ENCODE measurements around the gene PMFBP1. TPM values are rescaled to one million over a fixed set of nuclear protein-coding genes. Genes with fewer than 3 reads are reported as not detected.
A peak's percentile ranks its signal among the peaks of the same experiment; 100 is the strongest.

The PMFBP1 gene
- total RNA-seq, 1 experiment from 2014 or later, result 0.55 TPM

DNA sequence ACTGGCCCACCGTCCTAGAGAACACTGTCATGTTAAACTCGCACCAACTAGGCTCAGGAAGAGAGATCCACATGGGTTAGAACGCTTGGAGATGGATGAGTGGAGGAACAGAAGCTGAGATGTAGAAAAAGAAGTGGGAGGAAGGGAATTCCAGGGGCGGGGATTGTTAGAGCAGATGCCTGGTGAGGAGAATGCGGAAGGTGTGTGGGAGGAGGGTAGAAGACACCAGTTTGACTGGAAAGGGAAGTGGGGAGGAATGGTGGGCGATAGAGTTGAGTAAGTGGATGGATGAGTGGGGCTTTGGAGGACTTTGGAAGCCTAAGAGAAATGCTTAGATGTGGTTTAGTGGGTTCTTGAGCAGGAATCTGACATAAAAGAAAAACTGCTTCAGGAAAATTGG, 40.9 kb downstream of the PMFBP1 start:
- no peak overlapping the region for H3K4me3 ChIP-seq
- no peak for DNase-seq
- BruUV-seq (replicated peaks), result no TSS peak
- no peaks in the 10 kb centered on the region for H3K9me2 ChIP-seq (ENCODE audit: insufficient read depth)
- intact Hi-C loops (cut with micrococcal nuclease; ENCODE audit: unreplicated experiment), result no loop called here
- H3K36me3 ChIP-seq (ENCODE audit: low read depth), result no peaks in the 10 kb centered on the region
- TF ChIP-seq EZH2 (IDR thresholded peaks at IDR 0.05; ENCODE audit: low read depth), result no peak
- TF ChIP-seq, protein P1, sequence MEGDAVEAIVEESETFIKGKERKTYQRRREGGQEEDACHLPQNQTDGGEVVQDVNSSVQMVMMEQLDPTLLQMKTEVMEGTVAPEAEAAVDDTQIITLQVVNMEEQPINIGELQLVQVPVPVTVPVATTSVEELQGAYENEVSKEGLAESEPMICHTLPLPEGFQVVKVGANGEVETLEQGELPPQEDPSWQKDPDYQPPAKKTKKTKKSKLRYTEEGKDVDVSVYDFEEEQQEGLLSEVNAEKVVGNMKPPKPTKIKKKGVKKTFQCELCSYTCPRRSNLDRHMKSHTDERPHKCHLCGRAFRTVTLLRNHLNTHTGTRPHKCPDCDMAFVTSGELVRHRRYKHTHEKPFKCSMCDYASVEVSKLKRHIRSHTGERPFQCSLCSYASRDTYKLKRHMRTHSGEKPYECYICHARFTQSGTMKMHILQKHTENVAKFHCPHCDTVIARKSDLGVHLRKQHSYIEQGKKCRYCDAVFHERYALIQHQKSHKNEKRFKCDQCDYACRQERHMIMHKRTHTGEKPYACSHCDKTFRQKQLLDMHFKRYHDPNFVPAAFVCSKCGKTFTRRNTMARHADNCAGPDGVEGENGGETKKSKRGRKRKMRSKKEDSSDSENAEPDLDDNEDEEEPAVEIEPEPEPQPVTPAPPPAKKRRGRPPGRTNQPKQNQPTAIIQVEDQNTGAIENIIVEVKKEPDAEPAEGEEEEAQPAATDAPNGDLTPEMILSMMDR (conservative IDR thresholded peaks at IDR 0.05), result no peak
- no peak overlapping the region for H3K4me2 ChIP-seq
- ChIA-PET POLR2A (ENCODE audit: unreplicated experiment) (no interaction called here), CTCF (no interaction called here)
- no peaks in the 10 kb centered on the region for H3F3A ChIP-seq (ENCODE audit: insufficient read depth, low read depth)
- H3K79me2 ChIP-seq (ENCODE audit: low read depth), result no peaks in the 10 kb centered on the region
- H2AFZ ChIP-seq, result peak overlapping the region; percentile 48; the same call in 1 of the 2 replicates
- peaks cover 75% of the 10 kb centered on the region for H3K27me3 ChIP-seq (ENCODE audit: insufficient read depth, low read depth)
- no peaks in the 10 kb centered on the region for H3K4me1 ChIP-seq (replicated peaks; ENCODE audit: insufficient read depth)
- H4K20me1 ChIP-seq (ENCODE audit: insufficient read depth), result no peaks in the 10 kb centered on the region
- H3K9me3 ChIP-seq (ENCODE audit: insufficient read depth, low read depth), result no peaks in the 10 kb centered on the region
- H3K27ac ChIP-seq, result no peak overlapping the region

DNA sequence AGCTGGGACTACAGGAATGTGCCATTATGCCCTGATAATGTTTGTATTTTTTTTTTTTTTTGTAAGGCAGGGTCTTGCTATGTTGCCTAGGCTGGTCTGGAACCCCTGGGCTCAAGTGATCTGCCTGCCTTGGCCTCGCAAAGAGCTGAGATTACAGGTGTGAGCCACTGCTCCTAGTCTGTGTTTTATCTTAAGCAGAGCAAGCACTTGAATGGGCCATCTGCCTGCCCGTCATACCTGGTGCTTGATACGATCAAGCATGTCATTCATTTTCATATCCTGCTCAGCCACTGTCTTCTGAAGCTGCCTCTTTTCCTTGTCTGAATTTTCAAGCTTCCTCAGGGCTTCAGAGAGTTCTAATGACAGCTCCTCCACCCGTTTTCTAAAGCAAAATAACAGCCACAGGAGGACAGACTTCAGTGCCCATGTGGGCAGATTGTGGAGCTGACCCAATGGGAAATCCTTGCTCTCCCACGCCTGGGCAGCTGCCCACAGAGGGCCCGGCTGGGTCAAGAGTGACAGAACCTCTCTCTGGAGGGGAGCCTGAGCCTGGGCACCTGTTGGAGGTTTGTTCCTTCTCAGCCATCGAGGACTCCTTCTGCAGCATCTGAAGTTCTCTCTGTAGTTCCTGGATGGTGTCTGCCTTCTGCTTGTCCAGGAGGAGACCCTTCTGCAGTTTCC, 41.8 kb downstream of the PMFBP1 start:
- ChIA-PET POLR2A (ENCODE audit: unreplicated experiment) (no interaction called here), CTCF (no interaction called here)

DNA sequence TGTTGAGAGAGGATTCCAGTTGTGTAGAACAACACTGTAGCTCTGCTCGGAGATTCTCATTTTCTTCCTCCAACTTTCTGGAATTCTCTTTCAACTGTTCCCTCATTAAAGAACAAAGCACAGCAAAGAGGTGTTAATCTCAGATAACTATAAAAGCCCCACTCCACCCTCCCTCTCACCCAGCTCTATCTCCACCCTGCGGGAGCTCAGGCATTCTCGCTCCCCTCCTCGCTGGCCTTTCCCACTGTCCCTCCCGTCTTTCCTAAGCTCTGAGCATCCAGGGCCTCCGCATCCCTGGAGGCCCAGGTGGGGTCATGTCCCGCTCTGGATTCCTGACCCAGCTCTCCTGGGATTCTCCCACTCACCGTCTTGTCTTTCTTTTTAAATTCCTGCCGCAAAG, 43.3 kb downstream of the PMFBP1 start:
- no peaks in the 10 kb centered on the region for H3K4me1 ChIP-seq (replicated peaks; ENCODE audit: insufficient read depth)
- peaks cover 54% of the 10 kb centered on the region for H3K27me3 ChIP-seq (ENCODE audit: insufficient read depth, low read depth)
- ChIA-PET CTCF (interaction anchor here (0.5 kb wide), 1 partner anchor 708 kb away, joined by 12 read pairs; no protein-coding TSS in a partner anchor), POLR2A (ENCODE audit: unreplicated experiment) (no interaction called here)
- H3F3A ChIP-seq (ENCODE audit: insufficient read depth, low read depth), result no peaks in the 10 kb centered on the region
- no peaks in the 10 kb centered on the region for H3K36me3 ChIP-seq (ENCODE audit: low read depth)
- no peaks in the 10 kb centered on the region for H4K20me1 ChIP-seq (ENCODE audit: insufficient read depth)
- BruUV-seq (replicated peaks), result no TSS peak
- no peak overlapping the region for H3K27ac ChIP-seq
- no peaks in the 10 kb centered on the region for H3K9me3 ChIP-seq (ENCODE audit: insufficient read depth, low read depth)
- no peak for TF ChIP-seq EZH2 (IDR thresholded peaks at IDR 0.05; ENCODE audit: low read depth)
- TF ChIP-seq, protein P1 (conservative IDR thresholded peaks at IDR 0.05), result no peak
- no peak overlapping the region for H2AFZ ChIP-seq
- intact Hi-C loops (cut with micrococcal nuclease; ENCODE audit: unreplicated experiment), result no loop called here
- H3K4me3 ChIP-seq, result no peak overlapping the region
- H3K9me2 ChIP-seq (ENCODE audit: insufficient read depth), result no peaks in the 10 kb centered on the region
- no peak overlapping the region for H3K4me2 ChIP-seq
- DNase-seq, result no peak
- H3K79me2 ChIP-seq (ENCODE audit: low read depth), result no peaks in the 10 kb centered on the region

More for the DNA sequence above, 41.8 kb downstream of the PMFBP1 start:
- Histone ChIP-seq H3K9me2 (ENCODE audit: insufficient read depth) (no peaks in the 10 kb centered on the region), H3K79me2 (ENCODE audit: low read depth) (no peaks in the 10 kb centered on the region), H2AFZ (no peak overlapping the region), H4K20me1 (ENCODE audit: insufficient read depth) (no peaks in the 10 kb centered on the region), H3K9me3 (ENCODE audit: insufficient read depth, low read depth) (no peaks in the 10 kb centered on the region), H3K4me3 (no peak overlapping the region), H3K27me3 (ENCODE audit: insufficient read depth, low read depth) (peaks cover 68% of the 10 kb centered on the region), H3K4me2 (no peak overlapping the region), H3F3A (ENCODE audit: insufficient read depth, low read depth) (no peaks in the 10 kb centered on the region), H3K4me1 (replicated peaks; ENCODE audit: insufficient read depth) (no peaks in the 10 kb centered on the region), H3K36me3 (ENCODE audit: low read depth) (no peaks in the 10 kb centered on the region), H3K27ac (no peak overlapping the region)
- BruUV-seq (replicated peaks), result no TSS peak
- intact Hi-C loops (cut with micrococcal nuclease; ENCODE audit: unreplicated experiment), result no loop called here
- TF ChIP-seq, protein P1 (conservative IDR thresholded peaks at IDR 0.05), result no peak
- TF ChIP-seq EZH2 (IDR thresholded peaks at IDR 0.05; ENCODE audit: low read depth), result no peak
- DNase-seq, result no peak

Data from PC-9 (cell line).